Activated CD8-positive, alpha-beta T cell treated with anti-CD3 and anti-CD28 coated beads for 36 hours (primary cell): ENCODE data around the gene CCR5AS.

Experiments used
- ATAC-seq: fragments of 200-7000 bp; cut with Tn5 transposase; one replicate; pipeline ENCODE4 v1.10.0; 2021; ENCODE audit warnings: mild to moderate bottlenecking, moderate library complexity
- CTCF ChIA-PET: fragments of 350-600 bp; sonication (Branson Sonifier 250); formaldehyde crosslinking; loops from one replicate; lab custom pipeline; 2021; ENCODE audit warnings: antibody characterized with exemption; lab: Charles Lee
- POLR2A ChIA-PET: fragments of 350-600 bp; sonication (Branson Sonifier 250); formaldehyde crosslinking; loops from one replicate; lab custom pipeline; 2021; ENCODE audit warnings: antibody characterized with exemption; lab: Charles Lee
- DNase-seq: peaks from one replicate; pipeline ENCODE4 v3.0.0-alpha.2; 2020
- H3K27ac Mint-ChIP-seq: one replicate; pipeline ENCODE4 v1.8.0; 2021; ENCODE audit warnings: mild to moderate bottlenecking, mixed read lengths
- H3K27me3 Mint-ChIP-seq: one replicate; pipeline ENCODE4 v1.8.0; 2021; ENCODE audit warnings: mixed read lengths
- H3K36me3 Mint-ChIP-seq: one replicate; pipeline ENCODE4 v1.8.0; 2021; ENCODE audit warnings: low read depth, mixed read lengths
- H3K4me1 Mint-ChIP-seq: one replicate; pipeline ENCODE4 v1.8.0; 2021; ENCODE audit warnings: low read depth, mixed read lengths
- H3K4me3 Mint-ChIP-seq: one replicate; pipeline ENCODE4 v1.8.0; 2021; ENCODE audit warnings: mild to moderate bottlenecking, moderate library complexity, mixed read lengths
- H3K9me3 Mint-ChIP-seq: one replicate; pipeline ENCODE4 v1.8.0; 2021; ENCODE audit warnings: mixed read lengths
- CTCF ChIP-seq: fragments of 200-600 bp; IDR thresholded peaks from one replicate; pipeline ENCODE4 v1.8.0; 2022; ENCODE audit warnings: antibody characterized with exemption, mild to moderate bottlenecking
- intact Hi-C: fragments of 100-400 bp; cut with micrococcal nuclease; formaldehyde crosslinking; loops from one replicate; pipeline ENCODE4 v1.10.0; 2022

The CCR5AS gene

GRCh38 chr3:46353647-46354410 lies 53.0 kb downstream of the CCR5AS start, which contains the start of gene CCR2:
Gene CCR2, plus strand, starts transcription at chr3:46354111. Its CDS starts 3,417 bp downstream, at chr3:46357528.
- POLR2A ChIA-PET: interaction anchor here (0.8 to 1.4 kb wide), 5 partner anchors 53 to 242 kb away, joined by 3 to 4 read pairs (median 3); partner anchors contain the start of genes CCR5AS and CCRL2
- Mint-ChIP-seq H3K27ac (peak within 1 kb of the TSS; percentile 70), H3K4me3 (peak within 1 kb of the TSS; percentile 44), H3K36me3 (no peaks in the 10 kb centered on the region), H3K9me3 (no peaks in the 10 kb centered on the region), H3K27me3 (peaks cover 24% of the 10 kb centered on the region), H3K4me1 (peaks cover 56% of the 10 kb centered on the region)
- CTCF ChIA-PET: interaction anchor here (0.6 to 1.7 kb wide), 8 partner anchors 15 to 277 kb away, joined by 3 to 7 read pairs (median 3); partner anchors contain the start of gene CCR5
- ATAC-seq (peak; percentile 64), DNase-seq (peak; percentile 44)
- intact Hi-C loops: no loop called here
- no peak for TF ChIP-seq CTCF

- no peak for DNase-seq
- POLR2A ChIA-PET: interaction anchor here (0.9 to 1.4 kb wide), 2 partner anchors 54 to 58 kb away, joined by 3 to 4 read pairs; partner anchors contain the start of genes CCR5AS and CCRL2
These were observed 53.8 kb downstream of the CCR5AS start for GRCh38 chr3:46353090-46353489.

GRCh38 chr3:46351646-46352045 lies 55.2 kb downstream of the CCR5AS start:
- DNase-seq (no peak), ATAC-seq (no peak)
- ChIA-PET POLR2A (interaction anchor here (0.6 to 1.9 kb wide), 4 partner anchors 9 to 57 kb away, joined by 3 to 7 read pairs (median 3); no protein-coding TSS in a partner anchor), CTCF (interaction anchor here (1.0 to 4.0 kb wide), 4 partner anchors 16 to 137 kb away, joined by 3 to 25 read pairs (median 5); partner anchors contain the start of gene CCR5)
- H3K27ac Mint-ChIP-seq: no peak overlapping the region
- intact Hi-C loops: no loop called here
- peaks cover 21% of the 10 kb centered on the region for H3K27me3 Mint-ChIP-seq
- peaks cover 6% of the 10 kb centered on the region for H3K9me3 Mint-ChIP-seq
- TF ChIP-seq CTCF: no peak
- H3K4me3 Mint-ChIP-seq: no peak overlapping the region
- peaks cover 5% of the 10 kb centered on the region for H3K36me3 Mint-ChIP-seq
- peaks cover 63% of the 10 kb centered on the region for H3K4me1 Mint-ChIP-seq

More at GRCh38 chr3:46353090-46353489, 53.8 kb downstream of the CCR5AS start:
- peak overlapping the region; percentile 31 for H3K27ac Mint-ChIP-seq
- no peak for ATAC-seq
- H3K36me3 Mint-ChIP-seq: peaks cover 2% of the 10 kb centered on the region
- H3K27me3 Mint-ChIP-seq: peaks cover 22% of the 10 kb centered on the region
- CTCF ChIA-PET: interaction anchor here (0.6 to 1.3 kb wide), 2 partner anchors 17 to 181 kb away, joined by 3 to 7 read pairs; partner anchors contain the start of gene CCR5
- H3K4me3 Mint-ChIP-seq: no peak overlapping the region
- intact Hi-C loops: no loop called here
- no peak for TF ChIP-seq CTCF
- peaks cover 4% of the 10 kb centered on the region for H3K9me3 Mint-ChIP-seq
- peaks cover 60% of the 10 kb centered on the region for H3K4me1 Mint-ChIP-seq

GRCh38 chr3:46350262-46350565 lies 56.7 kb downstream of the CCR5AS start:
- no peak for TF ChIP-seq CTCF
- Mint-ChIP-seq H3K9me3 (peaks cover 6% of the 10 kb centered on the region), H3K27me3 (peaks cover 11% of the 10 kb centered on the region), H3K27ac (peak overlapping the region; percentile 83), H3K36me3 (peaks cover 5% of the 10 kb centered on the region), H3K4me3 (no peak overlapping the region), H3K4me1 (peaks cover 63% of the 10 kb centered on the region)
- CTCF ChIA-PET: interaction anchor here (1.2 to 4.0 kb wide), 3 partner anchors 19 to 74 kb away, joined by 3 to 25 read pairs (median 6); partner anchors contain the start of gene CCR5
- no peak for DNase-seq
- intact Hi-C loops: no loop called here
- POLR2A ChIA-PET: interaction anchor here (1.9 kb wide), 1 partner anchor 18 kb away, joined by 7 read pairs; no protein-coding TSS in a partner anchor
- ATAC-seq: no peak
